Esophagus muscularis mucosa (tissue), 4 donors: ENCODE data around the gene ATP6V1B1. TPM values are rescaled to one million over a fixed set of nuclear protein-coding genes. Genes with fewer than 3 reads are reported as not detected.

Source experiments
- DNase-seq: peaks from one replicate; pipeline ENCODE4 v3.0.0-alpha.2; 2017; ENCODE audit errors: extremely low spot score
- H3K27ac ChIP-seq, 4 donors: fragments of 200-600 bp; sonication (generic); replicated peaks in 1 of 4; 1 replicate in 3 of 4; 2 replicates in 1 of 4; pipeline ENCODE4 v1.5.1; 2016 to 2019; ENCODE audit warnings: mild to moderate bottlenecking in 1 of 4
- H3K27me3 ChIP-seq, 4 donors: fragments of 200-600 bp; sonication (generic); one replicate each; pipeline versions ENCODE4 v1.5.1 to v1.6.0; 2016 to 2019
- H3K36me3 ChIP-seq, 4 donors: fragments of 200-600 bp; sonication (generic); one replicate each; pipeline ENCODE4 v1.5.1; 2016 to 2019
- H3K4me1 ChIP-seq, 4 donors: fragments of 200-600 bp; sonication (generic); one replicate each; pipeline ENCODE4 v1.5.1; 2016 to 2019
- H3K4me3 ChIP-seq, 4 donors: fragments of 200-600 bp; sonication (generic); 1 replicate in 2 of 4; 2 replicates in 2 of 4; pipeline ENCODE4 v1.5.1; 2016 to 2019; ENCODE audit warnings: mild to moderate bottlenecking in 4 of 4, moderate library complexity in 1 of 4
- H3K9me3 ChIP-seq, 4 donors: fragments of 200-600 bp; sonication (generic); 1 replicate in 3 of 4; 2 replicates in 1 of 4; pipeline ENCODE4 v1.5.1; 2016 to 2019
- EP300 ChIP-seq: sonication (generic); formaldehyde crosslinking; IDR thresholded peaks from one replicate; pipeline ENCODE4 v1.6.1; 2017; ENCODE audit warnings: antibody characterized with exemption
- POLR2A ChIP-seq: fragments of 450-650 bp; IDR thresholded peaks from one replicate; pipeline ENCODE4 v1.6.1; 2017; ENCODE audit warnings: antibody characterized with exemption, moderate library complexity, mild to moderate bottlenecking, low read depth
- POLR2AphosphoS5 ChIP-seq, 2 donors: sonication (generic); formaldehyde crosslinking; IDR thresholded peaks; one replicate each; pipeline ENCODE4 v1.6.1; 2017; ENCODE audit warnings: antibody characterized with exemption in 2 of 2
- WGBS: methylation state at CpG from one replicate; pipeline ENCODE4 v1.1.5; 2018; 5-methylcytosine and 5-hydroxymethylcytosine counted together
- intact Hi-C: fragments of 100-400 bp; cut with DNase I; formaldehyde crosslinking; loops from one replicate; pipeline ENCODE4 v1.15.1; 2023
- total RNA-seq, 4 donors: library from RNA; depleted of rRNA; stranded (reverse); fragments of >200 nt; gene quantifications; one replicate each; pipeline versions ENCODE4 v1.1.0 to v1.2.1, GENCODE V29; 2016
- TF ChIP-seq, protein P1 (sequence below), 3 experiments: fragments of 200-600 bp in 2 of 3; fragments of 450-650 bp in 1 of 3; sonication (generic) in 2 of 3; IDR thresholded peaks; one replicate each; pipeline ENCODE4 v1.5.1; 2017 to 2019; ENCODE audit warnings: antibody characterized with exemption in 3 of 3, mild to moderate bottlenecking in 2 of 3, moderate library complexity in 1 of 3

The ATP6V1B1 gene
- total RNA-seq, 4 donors from 2014 or later, result 0.83 to 1.6 TPM; not detected in 2

DNA sequence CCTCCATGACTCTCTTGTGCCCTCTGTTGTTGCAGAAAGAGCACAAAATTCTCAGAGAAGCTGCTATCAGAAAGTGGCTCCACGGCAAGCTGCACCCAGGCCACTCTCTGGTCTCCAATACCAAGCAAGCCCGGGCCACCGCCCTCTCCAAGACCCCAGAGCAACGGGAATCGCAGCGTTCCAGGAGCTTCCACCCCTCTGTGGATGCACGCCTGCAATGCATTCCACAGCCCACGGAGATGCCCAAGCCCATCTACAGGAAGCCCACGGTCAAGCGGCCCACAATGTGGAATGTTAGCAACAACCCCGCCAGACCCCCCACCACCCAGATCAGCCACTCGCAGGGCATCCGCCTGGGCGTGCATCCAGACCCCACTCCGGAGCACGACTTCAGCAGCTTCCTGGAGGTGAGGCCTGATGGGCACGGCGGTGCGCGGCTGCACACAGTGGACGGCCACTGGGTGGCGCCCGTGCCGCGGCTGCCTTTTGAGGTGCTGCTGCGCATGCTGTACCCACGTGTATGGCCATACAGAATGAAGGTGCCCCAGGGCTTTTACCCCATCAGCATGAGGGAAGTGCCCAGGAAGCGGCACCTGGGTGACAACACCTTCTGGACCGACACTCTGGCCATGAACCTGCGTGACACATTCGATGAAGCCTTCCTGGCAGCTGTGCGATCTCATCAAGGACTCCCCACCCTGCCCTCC lies 49.0 kb downstream of the ATP6V1B1 start:
- Histone ChIP-seq H3K27ac (no peak overlapping the region), H3K36me3 (peaks cover 24 to 64% (median 52%) of the 10 kb centered on the region in 4 donors), H3K27me3 (no peaks in the 10 kb centered on the region), H3K4me3 (no peak overlapping the region), H3K9me3 (no peaks in the 10 kb centered on the region), H3K4me1 (peaks cover 8 to 23% (median 11%) of the 10 kb centered on the region in 4 donors)
- TF ChIP-seq, protein P1, sequence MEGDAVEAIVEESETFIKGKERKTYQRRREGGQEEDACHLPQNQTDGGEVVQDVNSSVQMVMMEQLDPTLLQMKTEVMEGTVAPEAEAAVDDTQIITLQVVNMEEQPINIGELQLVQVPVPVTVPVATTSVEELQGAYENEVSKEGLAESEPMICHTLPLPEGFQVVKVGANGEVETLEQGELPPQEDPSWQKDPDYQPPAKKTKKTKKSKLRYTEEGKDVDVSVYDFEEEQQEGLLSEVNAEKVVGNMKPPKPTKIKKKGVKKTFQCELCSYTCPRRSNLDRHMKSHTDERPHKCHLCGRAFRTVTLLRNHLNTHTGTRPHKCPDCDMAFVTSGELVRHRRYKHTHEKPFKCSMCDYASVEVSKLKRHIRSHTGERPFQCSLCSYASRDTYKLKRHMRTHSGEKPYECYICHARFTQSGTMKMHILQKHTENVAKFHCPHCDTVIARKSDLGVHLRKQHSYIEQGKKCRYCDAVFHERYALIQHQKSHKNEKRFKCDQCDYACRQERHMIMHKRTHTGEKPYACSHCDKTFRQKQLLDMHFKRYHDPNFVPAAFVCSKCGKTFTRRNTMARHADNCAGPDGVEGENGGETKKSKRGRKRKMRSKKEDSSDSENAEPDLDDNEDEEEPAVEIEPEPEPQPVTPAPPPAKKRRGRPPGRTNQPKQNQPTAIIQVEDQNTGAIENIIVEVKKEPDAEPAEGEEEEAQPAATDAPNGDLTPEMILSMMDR (IDR thresholded peaks at IDR 0.05), result peak; percentile 51 to 87 (median 60)
- TF ChIP-seq POLR2AphosphoS5 (IDR thresholded peaks at IDR 0.05), result no peak
- intact Hi-C loops, result no loop called here
- DNase-seq, result peak; percentile 88
- 56% methylated on average over 10 of the region's 32 CpGs for WGBS

DNA sequence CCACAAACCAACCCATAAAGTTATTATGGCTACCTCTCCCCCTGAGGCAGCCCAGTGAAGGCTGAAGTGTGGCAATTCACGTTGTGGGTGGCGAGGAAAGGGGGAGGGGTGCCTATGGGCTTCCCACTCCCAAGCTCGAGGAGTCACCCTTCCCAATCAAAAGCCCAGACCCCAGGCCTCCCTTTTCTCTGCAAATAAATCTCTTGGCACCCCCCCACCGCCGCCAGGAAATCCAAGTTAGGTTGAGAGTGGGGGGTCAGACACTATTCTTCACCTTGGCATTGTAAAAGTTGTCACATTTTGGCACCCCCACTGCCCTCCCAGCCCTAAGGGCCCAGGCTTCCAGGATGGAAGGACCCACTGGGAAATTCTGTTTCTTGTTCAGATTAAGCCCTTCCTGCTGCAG lies 49.6 kb downstream of the ATP6V1B1 start:
- intact Hi-C loops, result no loop called here
- peaks cover 24 to 69% (median 58%) of the 10 kb centered on the region in 4 donors for H3K36me3 ChIP-seq

DNA sequence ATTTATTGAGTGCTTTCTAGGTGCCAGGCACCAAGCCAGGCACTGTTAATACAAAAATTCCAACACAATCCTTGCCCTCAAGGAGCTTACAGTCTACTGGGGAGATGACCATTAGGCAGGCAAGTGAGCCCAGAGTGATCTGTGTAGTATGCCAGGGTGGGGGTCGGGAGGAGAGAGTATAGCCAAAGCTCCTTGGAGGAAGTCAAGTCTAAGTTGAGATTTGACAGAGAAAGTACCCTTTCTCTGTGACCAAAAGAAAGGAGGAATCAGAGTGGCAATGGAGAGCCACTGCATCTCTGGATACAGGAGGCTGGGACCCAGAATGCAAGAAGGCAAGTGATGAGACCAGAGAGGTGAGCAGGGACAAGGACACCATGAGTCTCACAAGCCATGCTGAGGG lies 50.3 kb downstream of the ATP6V1B1 start:
- Histone ChIP-seq H3K36me3 (peaks cover 24 to 76% (median 64%) of the 10 kb centered on the region in 4 donors), H3K4me1 (peaks cover 8 to 30% (median 11%) of the 10 kb centered on the region in 4 donors), H3K27ac (no peak overlapping the region), H3K9me3 (no peaks in the 10 kb centered on the region), H3K4me3 (no peak overlapping the region), H3K27me3 (no peaks in the 10 kb centered on the region)
- 71% methylated on average over 1 of the region's 1 CpG for WGBS
- intact Hi-C loops, result no loop called here
- peak; percentile 66 for DNase-seq
- TF ChIP-seq POLR2A (no peak), POLR2AphosphoS5 (IDR thresholded peaks at IDR 0.05) (no peak), EP300 (no peak)
- TF ChIP-seq, protein P1 (IDR thresholded peaks at IDR 0.05), result no peak

More for the DNA sequence above, 49.6 kb downstream of the ATP6V1B1 start:
- TF ChIP-seq, protein P1 (IDR thresholded peaks at IDR 0.05), result no peak
- TF ChIP-seq POLR2AphosphoS5 (IDR thresholded peaks at IDR 0.05) (no peak), POLR2A (no peak)
- H3K4me1 ChIP-seq, result peaks cover 8 to 23% (median 11%) of the 10 kb centered on the region in 4 donors
- DNase-seq, result no peak
- no peaks in the 10 kb centered on the region for H3K27me3 ChIP-seq
- no peak overlapping the region for H3K4me3 ChIP-seq
- H3K9me3 ChIP-seq, result no peaks in the 10 kb centered on the region
- no peak overlapping the region for H3K27ac ChIP-seq
- WGBS, result 68% methylated on average over 5 of the region's 5 CpGs

DNA sequence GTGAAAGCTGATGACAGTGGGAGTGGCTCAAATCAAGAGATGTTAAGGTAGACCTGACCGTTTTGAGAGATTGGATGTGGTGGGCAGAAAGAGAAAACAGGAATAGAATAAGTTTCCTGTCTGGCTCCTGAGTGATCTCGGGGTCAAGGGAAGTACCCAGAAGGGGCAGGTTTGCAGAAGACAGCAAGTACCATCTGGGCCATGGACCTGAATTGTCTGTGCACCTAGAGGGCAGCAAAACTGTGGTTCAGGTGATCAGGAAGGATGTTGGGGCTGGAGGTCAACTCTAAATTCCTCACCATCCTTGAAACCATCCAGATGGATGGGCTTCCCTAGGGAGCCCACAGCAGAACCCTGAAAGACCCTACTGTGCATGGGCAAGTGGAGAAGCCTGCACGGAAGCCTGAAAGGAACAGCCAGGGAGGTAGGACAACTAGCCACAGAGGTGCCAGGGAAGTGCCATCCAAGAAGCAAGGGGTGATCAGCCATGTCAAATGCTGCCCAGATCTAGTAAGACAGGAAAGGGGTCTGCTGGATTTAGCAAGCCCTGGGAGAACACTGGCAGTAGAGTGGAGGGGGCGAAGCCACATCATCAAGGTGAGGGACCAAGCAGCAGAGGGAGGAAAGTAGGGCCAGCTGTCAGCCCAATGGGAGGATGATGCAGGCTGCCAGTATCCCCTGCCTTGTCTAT lies 50.9 kb downstream of the ATP6V1B1 start:
- Histone ChIP-seq H3K4me1 (peaks cover 8 to 36% (median 12%) of the 10 kb centered on the region in 4 donors), H3K27ac (peak overlapping the region in 1 of 4 donors; percentile 13), H3K27me3 (no peaks in the 10 kb centered on the region), H3K36me3 (peaks cover 24 to 83% (median 71%) of the 10 kb centered on the region in 4 donors), H3K4me3 (no peak overlapping the region), H3K9me3 (no peaks in the 10 kb centered on the region)
- DNase-seq, result peak; percentile 66
- WGBS, result 77% methylated on average over 4 of the region's 4 CpGs
- intact Hi-C loops, result no loop called here
- TF ChIP-seq POLR2A (no peak), EP300 (no peak), POLR2AphosphoS5 (IDR thresholded peaks at IDR 0.05) (no peak)
- TF ChIP-seq, protein P1 (IDR thresholded peaks at IDR 0.05), result no peak
